ENCODE results near the gene SCARB1. TPM values are rescaled to one million over a fixed set of nuclear protein-coding genes. Genes with fewer than 3 reads are reported as not detected.

Gene SCARB1
- total RNA-seq, 1 donor from 2014 or later, result 11.1 TPM

DNA sequence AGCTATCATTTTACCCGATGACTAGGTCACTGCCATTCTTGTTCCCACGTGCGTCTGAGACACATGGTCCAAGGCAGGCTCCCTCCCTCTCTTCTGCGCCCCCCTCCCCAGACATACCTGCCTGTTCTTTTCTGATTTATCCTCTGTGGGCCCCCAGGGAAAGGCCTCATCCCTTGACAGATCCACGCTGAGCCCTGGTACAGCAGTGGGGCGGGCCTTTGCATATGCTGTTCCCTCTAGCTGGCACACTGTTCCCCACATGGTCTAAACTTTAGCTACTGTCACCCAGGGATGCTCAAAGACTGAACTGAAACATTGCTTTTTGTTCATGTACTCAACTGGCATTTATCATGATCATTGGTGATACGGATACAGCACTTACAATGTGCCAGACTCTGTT, 122.5 kb downstream of the SCARB1 start:
- intact Hi-C loops (cut with micrococcal nuclease), result no loop called here
- peaks cover 27% of the 10 kb centered on the region for H3K4me1 ChIP-seq
- H3K9me3 ChIP-seq (replicated peaks), result peaks cover 5% of the 10 kb centered on the region
- H3K27me3 ChIP-seq (ENCODE audit: low read depth), result no peaks in the 10 kb centered on the region
- H3K27ac ChIP-seq (replicated peaks), result peak overlapping the region; percentile 1
- H3K36me3 ChIP-seq, result no peaks in the 10 kb centered on the region
- no peak for TF ChIP-seq CTCF (IDR thresholded peaks at IDR 0.05; ENCODE audit: borderline replicate concordance)
- DNase-seq, result no peak
- H3K4me3 ChIP-seq, result no peak overlapping the region

DNA sequence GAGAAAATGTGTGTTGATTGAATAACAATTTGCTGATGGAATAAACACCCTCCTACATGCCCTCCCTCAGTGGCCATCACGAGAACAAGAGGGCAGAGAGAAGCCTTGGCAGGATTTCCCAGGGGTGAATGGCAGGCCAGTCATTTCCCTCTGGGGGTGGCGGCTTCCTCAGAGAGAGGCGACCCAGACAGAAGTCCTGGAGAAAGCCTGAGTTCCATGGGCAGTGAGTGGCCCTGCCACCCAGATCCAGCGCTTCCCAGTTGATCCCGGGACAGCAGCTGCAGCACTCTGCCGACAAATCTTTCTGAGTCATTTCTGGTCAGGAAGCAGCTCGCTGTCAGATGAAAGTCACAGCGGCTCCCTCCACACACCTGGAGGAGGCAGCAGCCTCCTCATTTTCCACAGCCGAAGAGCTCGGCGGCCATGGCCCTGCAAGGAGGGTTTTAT, 123.0 kb downstream of the SCARB1 start:
- intact Hi-C loops (cut with micrococcal nuclease), result no loop called here
- no peaks in the 10 kb centered on the region for H3K27me3 ChIP-seq (ENCODE audit: low read depth)
- H3K9me3 ChIP-seq (replicated peaks), result peaks cover 5% of the 10 kb centered on the region
- no peak for TF ChIP-seq CTCF (IDR thresholded peaks at IDR 0.05; ENCODE audit: borderline replicate concordance)
- peaks cover 22% of the 10 kb centered on the region for H3K4me1 ChIP-seq
- peak overlapping the region; percentile 1 for H3K27ac ChIP-seq (replicated peaks)
- H3K4me3 ChIP-seq, result no peak overlapping the region
- DNase-seq, result no peak
- H3K36me3 ChIP-seq, result no peaks in the 10 kb centered on the region

DNA sequence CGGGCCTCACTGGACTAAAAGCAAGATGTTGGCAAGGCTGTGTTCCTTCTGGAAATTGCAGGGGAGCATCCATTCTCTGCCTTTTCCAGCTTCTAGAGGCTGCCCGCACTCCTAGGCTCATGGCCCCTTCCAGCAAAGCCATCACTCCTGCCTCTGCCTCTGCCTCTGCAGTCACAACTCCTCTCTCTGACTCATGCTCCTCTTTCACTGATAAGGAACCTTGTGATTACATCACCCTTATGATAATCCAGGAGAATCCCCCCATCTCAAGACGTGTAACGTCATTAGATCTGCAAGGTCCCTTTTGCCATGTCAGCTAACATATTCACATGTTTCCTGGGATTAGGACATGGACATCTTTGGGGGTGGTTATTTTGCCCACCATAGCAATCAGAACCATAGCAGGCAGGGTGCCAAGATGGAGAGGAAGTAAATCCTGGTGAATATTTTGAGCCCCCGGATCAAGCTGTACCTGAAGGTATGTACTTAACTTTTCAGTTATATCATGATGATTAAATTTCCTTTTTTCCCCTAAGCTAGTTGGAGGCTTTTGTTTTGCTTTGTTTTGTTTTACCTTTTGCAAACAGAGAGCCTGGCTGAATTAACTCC, 123.6 kb downstream of the SCARB1 start:
- Histone ChIP-seq H3K27me3 (ENCODE audit: low read depth) (no peaks in the 10 kb centered on the region), H3K9me3 (replicated peaks) (peaks cover 5% of the 10 kb centered on the region), H3K4me3 (no peak overlapping the region), H3K36me3 (no peaks in the 10 kb centered on the region), H3K27ac (replicated peaks) (no peak overlapping the region), H3K4me1 (peaks cover 17% of the 10 kb centered on the region)
- DNase-seq, result no peak
- no peak for TF ChIP-seq CTCF (IDR thresholded peaks at IDR 0.05; ENCODE audit: borderline replicate concordance)
- intact Hi-C loops (cut with micrococcal nuclease), result no loop called here

GRCh38 chr12:124738636-124739467, 124.8 kb downstream of the SCARB1 start:
- Histone ChIP-seq H3K27ac (replicated peaks) (no peak overlapping the region), H3K27me3 (ENCODE audit: low read depth) (no peaks in the 10 kb centered on the region), H3K9me3 (replicated peaks) (peaks cover 5% of the 10 kb centered on the region), H3K4me1 (peaks cover 17% of the 10 kb centered on the region), H3K36me3 (no peaks in the 10 kb centered on the region), H3K4me3 (no peak overlapping the region)
- intact Hi-C loops (cut with micrococcal nuclease), result no loop called here
- no peak for TF ChIP-seq CTCF (IDR thresholded peaks at IDR 0.05; ENCODE audit: borderline replicate concordance)
- no peak for DNase-seq

- Histone ChIP-seq H3K27me3 (ENCODE audit: low read depth) (no peaks in the 10 kb centered on the region), H3K4me3 (no peak overlapping the region), H3K27ac (replicated peaks) (peak overlapping the region; percentile 2), H3K9me3 (replicated peaks) (peaks cover 5% of the 10 kb centered on the region), H3K36me3 (no peaks in the 10 kb centered on the region), H3K4me1 (peaks cover 22% of the 10 kb centered on the region)
- no peak for DNase-seq
- intact Hi-C loops (cut with micrococcal nuclease), result no loop called here
- TF ChIP-seq CTCF (IDR thresholded peaks at IDR 0.05; ENCODE audit: borderline replicate concordance), result no peak
These were observed 125.7 kb downstream of the SCARB1 start for GRCh38 chr12:124737772-124738635.
